H1 (cell line): ENCODE measurements around the gene ARID5B. TPM values are rescaled to one million over a fixed set of nuclear protein-coding genes. Genes with fewer than 3 reads are reported as not detected.

Source experiments
- CTCF ChIP-seq, 3 experiments: IDR thresholded peaks; 1 replicate in 2 of 3; 2 replicates in 1 of 3; pipeline versions ENCODE4 v1.5.1 to v1.6.1; 2011; ENCODE audit warnings: low read length in 3 of 3, mild to moderate bottlenecking in 3 of 3, inconsistent platforms in 2 of 3, low read depth in 1 of 3, moderate library complexity in 1 of 3; ENCODE audit not compliant: insufficient read depth in 1 of 3; ENCODE audit errors: control extremely low read depth in 1 of 3
- E2F6 ChIP-seq: IDR thresholded peaks from 2 replicates; pipeline ENCODE4 v1.6.1; 2012; ENCODE audit warnings: inconsistent platforms
- SP1 ChIP-seq: IDR thresholded peaks from 2 replicates; pipeline ENCODE4 v1.6.1; 2011; ENCODE audit warnings: low read depth, low read length
- ZNF274 ChIP-seq: IDR thresholded peaks from 2 replicates; pipeline ENCODE4 v1.7.0; 2012; ENCODE audit warnings: low read length, borderline replicate concordance; ENCODE audit errors: extremely low read depth
- polyA plus RNA-seq, 7 experiments: library from polyadenylated mRNA; depleted of rRNA in 3 of 7; stranded (reverse) in 5 of 7; unstranded in 2 of 7; fragments of >200 nt in 5 of 7; fragments of 200-250 nt in 2 of 7; gene quantifications; 1 replicate in 5 of 7; 2 replicates in 1 of 7; 4 replicates in 1 of 7; pipeline versions ENCODE4 v1.2.1 to v1.2.3, GENCODE V29; 2011 to 2013; ENCODE audit warnings: missing spikeins in 2 of 7, mixed read lengths in 2 of 7
- total RNA-seq: library from RNA; stranded (reverse); fragmentation: NEBNext Ultra II Directional; extraction: Animal tissue kit (Norgen Biotek cat#: 25700); gene quantifications from 2 replicates; pipeline ENCODE4 v1.2.1, GENCODE V29; 2021

The ARID5B gene
- total and polyA plus RNA-seq, 2 of the 8 experiments (the other 6 are each of a cell fraction or from before 2014, with no cell fraction given), result 0.21 to 1.1 TPM

- TF ChIP-seq SP1 (no peak), ZNF274 (no peak), E2F6 (no peak), CTCF (IDR thresholded peaks at IDR 0.05; ENCODE audit: control extremely low read depth in 1 of 3, insufficient read depth in 1 of 3, low read depth in 1 of 3, low read length in 3 of 3) (no peak)
Measured at GRCh38 chr10:62025901-62026879, 124.7 kb downstream of the ARID5B start (continued).
